Ovary (tissue), 3 donors: ENCODE measurements around the gene OSTM1.

Source experiments
- EP300 ChIP-seq: sonication (generic); formaldehyde crosslinking; IDR thresholded peaks from one replicate; pipeline ENCODE4 v1.6.1; 2017; ENCODE audit warnings: antibody characterized with exemption
- POLR2A ChIP-seq: fragments of 450-650 bp; IDR thresholded peaks from one replicate; pipeline ENCODE4 v1.6.1; 2017; ENCODE audit warnings: antibody characterized with exemption, mild to moderate bottlenecking, moderate library complexity
- TF ChIP-seq, protein P1 (sequence below), 3 donors: fragments of 450-650 bp in 2 of 3; fragments of 200-600 bp in 1 of 3; IDR thresholded peaks; one replicate each; pipeline versions ENCODE4 v1.5.1 to v1.8.0; 2016 to 2022; ENCODE audit warnings: antibody characterized with exemption in 3 of 3, mild to moderate bottlenecking in 1 of 3
- donor health status: DM: no; HTN: no; CAD: no.

DNA sequence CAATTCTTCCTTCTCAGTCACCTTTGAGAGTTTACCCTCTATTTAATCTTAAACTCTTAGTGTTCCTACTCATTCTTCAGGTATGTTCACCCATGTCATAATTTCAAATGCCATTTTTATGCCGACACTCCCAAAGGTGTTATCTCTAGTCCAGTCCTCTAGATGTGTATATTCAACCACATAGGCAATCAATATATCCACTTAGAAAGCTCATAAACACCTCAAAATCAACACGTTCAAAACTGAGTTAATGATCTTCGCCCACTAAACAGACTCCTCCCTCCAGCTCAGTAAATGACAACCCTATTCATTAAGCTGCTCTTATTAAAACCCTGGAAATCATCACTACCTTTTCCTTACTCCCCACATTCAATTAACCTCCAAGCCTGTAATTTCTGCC is 6.4 kb downstream of the OSTM1 start:
- TF ChIP-seq, protein P1, sequence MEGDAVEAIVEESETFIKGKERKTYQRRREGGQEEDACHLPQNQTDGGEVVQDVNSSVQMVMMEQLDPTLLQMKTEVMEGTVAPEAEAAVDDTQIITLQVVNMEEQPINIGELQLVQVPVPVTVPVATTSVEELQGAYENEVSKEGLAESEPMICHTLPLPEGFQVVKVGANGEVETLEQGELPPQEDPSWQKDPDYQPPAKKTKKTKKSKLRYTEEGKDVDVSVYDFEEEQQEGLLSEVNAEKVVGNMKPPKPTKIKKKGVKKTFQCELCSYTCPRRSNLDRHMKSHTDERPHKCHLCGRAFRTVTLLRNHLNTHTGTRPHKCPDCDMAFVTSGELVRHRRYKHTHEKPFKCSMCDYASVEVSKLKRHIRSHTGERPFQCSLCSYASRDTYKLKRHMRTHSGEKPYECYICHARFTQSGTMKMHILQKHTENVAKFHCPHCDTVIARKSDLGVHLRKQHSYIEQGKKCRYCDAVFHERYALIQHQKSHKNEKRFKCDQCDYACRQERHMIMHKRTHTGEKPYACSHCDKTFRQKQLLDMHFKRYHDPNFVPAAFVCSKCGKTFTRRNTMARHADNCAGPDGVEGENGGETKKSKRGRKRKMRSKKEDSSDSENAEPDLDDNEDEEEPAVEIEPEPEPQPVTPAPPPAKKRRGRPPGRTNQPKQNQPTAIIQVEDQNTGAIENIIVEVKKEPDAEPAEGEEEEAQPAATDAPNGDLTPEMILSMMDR (IDR thresholded peaks at IDR 0.05) = no peak
- TF ChIP-seq EP300 (no peak), POLR2A (no peak)
